GM12892 (cell line): Measurements from ENCODE around the gene CD74.
A peak's percentile ranks its signal among the peaks of the same experiment; 100 is the strongest.

ENCODE experiments used
- DNase-seq: peaks from one replicate; pipeline ENCODE4 v3.0.0; 2011; ENCODE audit not compliant: insufficient read length
- FAIRE-seq: peaks from 2 replicates; lab custom pipeline; 2011; peaks lifted over from hg19 to GRCh38; lab: Jason Lieb, UNC
- POLR2A ChIP-seq: IDR thresholded peaks from 2 replicates; pipeline ENCODE4 v1.6.1; 2011; ENCODE audit warnings: low read depth, low read length, control low read depth
- POLR2AphosphoS5 ChIP-seq: IDR thresholded peaks from 2 replicates; pipeline ENCODE4 v1.6.1; 2011; ENCODE audit warnings: low read depth, low read length, control low read depth
- TAF1 ChIP-seq: IDR thresholded peaks from 2 replicates; pipeline ENCODE4 v1.6.1; 2011; ENCODE audit warnings: low read depth, mild to moderate bottlenecking, control low read depth, low read length, borderline replicate concordance

The CD74 gene

GRCh38 chr5:150449517-150450339, 37.0 kb upstream of the CD74 start, which contains the start of gene RPS14:
RPS14 (minus strand) TSS chr5:150449739; CDS start chr5:150447733, 2,006 bp downstream.
- peak; percentile 93 for DNase-seq
- FAIRE-seq = peak; percentile 93
- peak; percentile 98 for TF ChIP-seq POLR2AphosphoS5
- peak; percentile 98 for TF ChIP-seq POLR2A
- TF ChIP-seq TAF1 = peak; percentile 99

GRCh38 chr5:150448952-150449516, 36.3 kb upstream of the CD74 start:
- DNase-seq = no peak
- FAIRE-seq = no peak
- no peak for TF ChIP-seq TAF1

- no peak; the same call in 1 of the 2 replicates for TF ChIP-seq POLR2AphosphoS5
- no peak for TF ChIP-seq TAF1
- TF ChIP-seq POLR2A = no peak
- DNase-seq (no peak), FAIRE-seq (no peak)
Observed at GRCh38 chr5:150448334-150448733, 35.6 kb upstream of the CD74 start.

- no peak for TF ChIP-seq POLR2A
- TF ChIP-seq TAF1 = no peak
- TF ChIP-seq POLR2AphosphoS5 = no peak
- DNase-seq (no peak), FAIRE-seq (no peak)
Observed at GRCh38 chr5:150447188-150447587, 34.5 kb upstream of the CD74 start.

GRCh38 chr5:150446583-150446982, 33.9 kb upstream of the CD74 start:
- no peak for FAIRE-seq
- no peak for TF ChIP-seq TAF1
- TF ChIP-seq POLR2A = no peak
- TF ChIP-seq POLR2AphosphoS5 = no peak
- DNase-seq = no peak

GRCh38 chr5:150446088-150446487, 33.4 kb upstream of the CD74 start:
- FAIRE-seq (no peak), DNase-seq (no peak)
- TF ChIP-seq POLR2AphosphoS5 = no peak

- no peak for DNase-seq
- FAIRE-seq = no peak
- no peak for TF ChIP-seq POLR2A
- TF ChIP-seq POLR2AphosphoS5 = 0 out of 2 replicates have a peak, but pooled peaks have one; percentile 30
Observed at GRCh38 chr5:150444770-150445169, 32.1 kb upstream of the CD74 start.

GRCh38 chr5:150443242-150444075, 30.7 kb upstream of the CD74 start:
- no peak for DNase-seq
- FAIRE-seq = no peak
- peak; percentile 82; the same call in 1 of the 2 replicates for TF ChIP-seq POLR2AphosphoS5
- peak; percentile 58; the same call in 1 of the 2 replicates for TF ChIP-seq POLR2A
- no peak for TF ChIP-seq TAF1

GRCh38 chr5:150442699-150443080, 30.0 kb upstream of the CD74 start:
- no peak; the same call in 1 of the 2 replicates for TF ChIP-seq POLR2A
- no peak for TF ChIP-seq POLR2AphosphoS5
- TF ChIP-seq TAF1 = no peak
- no peak for FAIRE-seq
- no peak for DNase-seq

- FAIRE-seq = no peak
- TF ChIP-seq POLR2A (no peak), POLR2AphosphoS5 (0 out of 2 replicates have a peak, but pooled peaks have one; percentile 35)
- DNase-seq = no peak
Observed at GRCh38 chr5:150441813-150442698, 29.3 kb upstream of the CD74 start.

GRCh38 chr5:150440948-150441812, 28.5 kb upstream of the CD74 start:
- TF ChIP-seq TAF1 (no peak), POLR2AphosphoS5 (no peak), POLR2A (no peak)
- FAIRE-seq (no peak), DNase-seq (no peak)
